ENCODE results near the gene SYT2. TPM values are rescaled to one million over a fixed set of nuclear protein-coding genes. Genes with fewer than 3 reads are reported as not detected.

SYT2 gene
- total and polyA plus RNA-seq, 9 of the 15 experiments (the other 6 are each of a cell fraction or from before 2014, with no cell fraction given) = not detected

- H3K9me1 ChIP-seq (ENCODE audit: control insufficient read depth, insufficient read depth, low read length) = no peaks in the 10 kb centered on the region
- no peak overlapping the region for H3K27ac ChIP-seq (ENCODE audit: extremely low read depth, low read depth, low read length)
- H3K27me3 ChIP-seq (ENCODE audit: control insufficient read depth in 2 of 2, insufficient read depth in 2 of 2, low read length in 2 of 2) = no peaks in the 10 kb centered on the region
- POLR2A ChIA-PET = interaction anchor here (1.6 to 1.7 kb wide), 2 partner anchors 9 to 18 kb away, joined by 5 to 10 read pairs; partner anchors contain the start of gene SYT2
- intact Hi-C loops (cut with micrococcal nuclease) = loop anchor here (10.0 kb wide), 1 partner anchor 276 kb away; the partner anchor contains the start of gene TMEM183A
- FAIRE-seq = no peak
- no peak for DNase-seq (ENCODE audit: extremely low read depth in 1 of 4, low spot score in 3 of 4)
- no peaks in the 10 kb centered on the region for H3K4me1 ChIP-seq (replicated peaks in 1 of 2; ENCODE audit: control insufficient read depth in 2 of 2, insufficient read depth in 2 of 2, low read length in 2 of 2)
- H2AFZ ChIP-seq (ENCODE audit: low read depth, low read length) = no peak overlapping the region
- in situ Hi-C loops (cut with MboI) = no loop called here
- H3K4me3 ChIP-seq = no peak overlapping the region
- peaks cover 77% of the 10 kb centered on the region for H3K36me3 ChIP-seq (ENCODE audit: control insufficient read depth, insufficient read depth, low read length)
- WGBS (ENCODE audit: insufficient coverage, low coverage, missing lambda C conversion rate) = 88% methylated on average over 4 of the region's 4 CpGs
- H3K9ac ChIP-seq (ENCODE audit: insufficient read depth in 1 of 2, low read depth in 2 of 2, low read length in 2 of 2) = no peak overlapping the region
- no peak for ATAC-seq
- H3K9me3 ChIP-seq (replicated peaks; ENCODE audit: control insufficient read depth, insufficient read depth, low read depth, low read length) = no peaks in the 10 kb centered on the region
- no TSS peak for BruUV-seq (replicated peaks)
- CTCF ChIA-PET (ENCODE audit: low intra/inter-chr PET ratio) = interaction anchor here (1.0 kb wide), 1 partner anchor 10 kb away, joined by 3 read pairs; no protein-coding TSS in a partner anchor
- no peaks in the 10 kb centered on the region for H3K79me2 ChIP-seq (ENCODE audit: control insufficient read depth, insufficient read depth, low read length)
- no peak for TF ChIP-seq BCOR (IDR thresholded peaks at IDR 0.05)
- TF ChIP-seq KAT7 (CRISPR knock-in tag; IDR thresholded peaks at IDR 0.05; ENCODE audit: borderline replicate concordance) = no peak
- TF ChIP-seq, protein P1, sequence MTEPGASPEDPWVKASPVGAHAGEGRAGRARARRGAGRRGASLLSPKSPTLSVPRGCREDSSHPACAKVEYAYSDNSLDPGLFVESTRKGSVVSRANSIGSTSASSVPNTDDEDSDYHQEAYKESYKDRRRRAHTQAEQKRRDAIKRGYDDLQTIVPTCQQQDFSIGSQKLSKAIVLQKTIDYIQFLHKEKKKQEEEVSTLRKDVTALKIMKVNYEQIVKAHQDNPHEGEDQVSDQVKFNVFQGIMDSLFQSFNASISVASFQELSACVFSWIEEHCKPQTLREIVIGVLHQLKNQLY (CRISPR knock-in tag; conservative IDR thresholded peaks at IDR 0.05) = no peak
- TF ChIP-seq, protein P2, sequence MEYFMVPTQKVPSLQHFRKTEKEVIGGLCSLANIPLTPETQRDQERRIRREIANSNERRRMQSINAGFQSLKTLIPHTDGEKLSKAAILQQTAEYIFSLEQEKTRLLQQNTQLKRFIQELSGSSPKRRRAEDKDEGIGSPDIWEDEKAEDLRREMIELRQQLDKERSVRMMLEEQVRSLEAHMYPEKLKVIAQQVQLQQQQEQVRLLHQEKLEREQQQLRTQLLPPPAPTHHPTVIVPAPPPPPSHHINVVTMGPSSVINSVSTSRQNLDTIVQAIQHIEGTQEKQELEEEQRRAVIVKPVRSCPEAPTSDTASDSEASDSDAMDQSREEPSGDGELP (CRISPR knock-in tag; IDR thresholded peaks at IDR 0.05; ENCODE audit: borderline replicate concordance) = no peak
- TF ChIP-seq SAFB (IDR thresholded peaks at IDR 0.05; ENCODE audit: borderline replicate concordance, low read depth, low read length) = no peak
- TF ChIP-seq XRCC5 (IDR thresholded peaks at IDR 0.05; ENCODE audit: low read depth, low read length) = no peak
- no peak for TF ChIP-seq ZNF696 (CRISPR knock-in tag; conservative IDR thresholded peaks at IDR 0.05)
- no peak for TF ChIP-seq BDP1 (IDR thresholded peaks at IDR 0.05; ENCODE audit: insufficient read depth, insufficient read length)
- 0 out of 2 replicates have a peak, but pooled peaks cover 7% of the 10 kb centered on the region for H4K20me1 ChIP-seq (replicated peaks; ENCODE audit: control insufficient read depth, insufficient read depth, low read length)
- no peak overlapping the region for H3K4me2 ChIP-seq (ENCODE audit: insufficient read depth, low read length)
Measured at GRCh38 chr1:202728951-202729350, 18.7 kb upstream of the SYT2 start.
